ENCODE measurements around the gene ETV1. TPM values are rescaled to one million over a fixed set of nuclear protein-coding genes. Genes with fewer than 3 reads are reported as not detected.

The ETV1 gene
- total and polyA plus RNA-seq, 4 donors, result 12.7 to 85.3 (median 45.1) TPM

DNA sequence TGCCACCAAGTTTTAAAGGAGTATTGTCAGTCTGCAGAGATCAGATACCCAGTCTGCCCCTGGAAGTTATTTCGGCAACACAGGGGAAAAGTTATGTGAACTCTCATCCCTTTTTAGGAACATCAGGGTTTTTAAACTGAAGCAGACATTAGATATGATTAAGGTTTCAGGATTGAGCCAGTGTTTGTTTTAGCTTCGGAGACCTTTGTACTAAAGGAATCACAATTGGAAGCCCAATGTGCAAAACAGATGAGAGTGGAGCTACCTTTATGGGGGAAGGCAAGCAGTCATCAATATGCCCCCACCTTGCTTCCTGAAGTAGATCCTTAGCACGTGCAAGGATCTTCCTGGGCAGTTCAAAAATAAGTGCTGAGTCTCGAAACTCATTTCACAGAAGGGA, 39.5 kb downstream of the ETV1 start:
- Histone ChIP-seq H3K27ac (ENCODE audit: low read depth in 1 of 2, low read length in 1 of 2) (no peak overlapping the region), H3K27me3 (ENCODE audit: control insufficient read depth in 3 of 3, insufficient read depth in 3 of 3, low read length in 2 of 3) (no peaks in the 10 kb centered on the region), H3K4me3 (no peak overlapping the region), H3K9me3 (ENCODE audit: control insufficient read depth in 4 of 4, insufficient read depth in 3 of 4, low read length in 3 of 4) (no peaks in the 10 kb centered on the region), H3K4me1 (ENCODE audit: control insufficient read depth in 5 of 5, insufficient read depth in 5 of 5, low read length in 5 of 5) (peaks cover 0 to 3% (median 0%) of the 10 kb centered on the region in 5 donors), H3K9ac (ENCODE audit: insufficient read depth in 1 of 2, low read length in 2 of 2) (no peak overlapping the region), H3K36me3 (ENCODE audit: control insufficient read depth in 4 of 4, insufficient read depth in 4 of 4, low read length in 4 of 4) (peaks cover 0 to 6% (median 1%) of the 10 kb centered on the region in 4 donors)
- WGBS, 2 donors, result 82 to 88% methylated on average over 4 of the region's 4 CpGs
- TF ChIP-seq, protein P1, sequence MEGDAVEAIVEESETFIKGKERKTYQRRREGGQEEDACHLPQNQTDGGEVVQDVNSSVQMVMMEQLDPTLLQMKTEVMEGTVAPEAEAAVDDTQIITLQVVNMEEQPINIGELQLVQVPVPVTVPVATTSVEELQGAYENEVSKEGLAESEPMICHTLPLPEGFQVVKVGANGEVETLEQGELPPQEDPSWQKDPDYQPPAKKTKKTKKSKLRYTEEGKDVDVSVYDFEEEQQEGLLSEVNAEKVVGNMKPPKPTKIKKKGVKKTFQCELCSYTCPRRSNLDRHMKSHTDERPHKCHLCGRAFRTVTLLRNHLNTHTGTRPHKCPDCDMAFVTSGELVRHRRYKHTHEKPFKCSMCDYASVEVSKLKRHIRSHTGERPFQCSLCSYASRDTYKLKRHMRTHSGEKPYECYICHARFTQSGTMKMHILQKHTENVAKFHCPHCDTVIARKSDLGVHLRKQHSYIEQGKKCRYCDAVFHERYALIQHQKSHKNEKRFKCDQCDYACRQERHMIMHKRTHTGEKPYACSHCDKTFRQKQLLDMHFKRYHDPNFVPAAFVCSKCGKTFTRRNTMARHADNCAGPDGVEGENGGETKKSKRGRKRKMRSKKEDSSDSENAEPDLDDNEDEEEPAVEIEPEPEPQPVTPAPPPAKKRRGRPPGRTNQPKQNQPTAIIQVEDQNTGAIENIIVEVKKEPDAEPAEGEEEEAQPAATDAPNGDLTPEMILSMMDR (IDR thresholded peaks at IDR 0.05; ENCODE audit: control extremely low read depth, extremely low read depth), result no peak
- ATAC-seq (ENCODE audit: insufficient read depth, low FRiP score), result no peak
- no peak for DNase-seq

DNA sequence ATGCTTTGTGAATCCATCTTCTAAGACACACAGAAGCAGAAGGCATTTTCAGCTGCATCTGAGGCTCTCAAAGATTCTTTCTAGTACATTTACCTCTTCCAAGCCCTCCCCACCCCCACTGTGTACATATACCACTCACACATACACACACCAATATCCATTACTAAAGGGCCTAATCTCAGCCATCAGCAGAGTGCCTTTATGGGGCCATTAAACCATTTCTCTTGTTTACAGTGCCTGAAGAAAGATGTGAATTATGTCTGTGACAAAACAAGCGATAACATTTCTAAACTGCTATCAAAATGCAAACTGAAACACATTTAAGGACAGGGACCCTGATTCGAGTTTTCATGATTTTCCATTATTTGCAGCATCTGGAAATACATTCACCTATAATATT, 40.0 kb downstream of the ETV1 start:
- no peaks in the 10 kb centered on the region for H3K9me3 ChIP-seq (ENCODE audit: control insufficient read depth in 4 of 4, insufficient read depth in 3 of 4, low read length in 3 of 4)
- no peak overlapping the region for H3K9ac ChIP-seq (ENCODE audit: insufficient read depth in 1 of 2, low read length in 2 of 2)
- DNase-seq (no peak), ATAC-seq (ENCODE audit: insufficient read depth, low FRiP score) (no peak)
- H3K27ac ChIP-seq (ENCODE audit: low read depth in 1 of 2, low read length in 1 of 2), result no peak overlapping the region
- H3K36me3 ChIP-seq (ENCODE audit: control insufficient read depth in 4 of 4, insufficient read depth in 4 of 4, low read length in 4 of 4), result peaks cover 0 to 6% (median 1%) of the 10 kb centered on the region in 4 donors
- no peak overlapping the region for H3K4me3 ChIP-seq
- 81 to 93% methylated on average over 2 of the region's 2 CpGs for WGBS, 2 donors
- no peaks in the 10 kb centered on the region for H3K27me3 ChIP-seq (ENCODE audit: control insufficient read depth in 3 of 3, insufficient read depth in 3 of 3, low read length in 2 of 3)
- peaks cover 0 to 3% (median 0%) of the 10 kb centered on the region in 5 donors for H3K4me1 ChIP-seq (ENCODE audit: control insufficient read depth in 5 of 5, insufficient read depth in 5 of 5, low read length in 5 of 5)
- TF ChIP-seq, protein P1 (IDR thresholded peaks at IDR 0.05; ENCODE audit: control extremely low read depth, extremely low read depth), result no peak

DNA sequence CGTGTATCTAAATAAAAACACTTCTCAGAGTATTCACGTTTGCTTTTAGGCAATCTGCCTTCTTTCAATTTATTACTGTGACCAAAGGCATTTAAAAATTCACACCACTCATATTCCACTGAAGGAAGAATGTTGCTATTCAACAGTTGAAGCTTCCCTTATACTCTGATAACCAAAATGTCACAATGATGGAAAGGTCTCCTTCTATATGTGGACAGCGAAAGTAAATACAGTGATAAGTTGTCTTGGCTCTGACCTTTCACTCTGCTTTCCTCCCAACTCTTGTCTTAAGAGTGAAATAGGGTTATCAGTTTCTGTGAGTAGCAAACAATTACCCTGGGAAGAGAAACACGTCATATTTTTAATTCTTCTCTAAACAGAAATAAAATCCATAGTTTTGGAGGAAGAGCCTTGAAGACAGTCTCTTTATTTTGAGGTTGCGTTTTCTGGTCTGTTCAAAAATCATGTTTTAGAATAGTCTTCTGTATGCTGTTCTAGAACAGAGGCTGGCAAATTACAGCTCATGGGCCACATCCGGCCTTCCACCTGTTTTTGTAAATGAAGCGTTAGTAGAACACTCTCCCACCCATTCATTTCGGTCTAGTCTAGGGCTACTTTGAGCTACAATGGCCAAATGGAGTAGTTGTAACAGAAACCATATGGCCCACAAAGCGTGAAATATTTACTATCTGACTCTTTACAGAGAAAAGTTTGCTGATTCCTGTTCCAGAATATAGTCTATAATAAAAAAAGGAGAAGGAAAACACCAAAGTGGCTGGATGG, 41.3 kb downstream of the ETV1 start:
- TF ChIP-seq, protein P1 (IDR thresholded peaks at IDR 0.05; ENCODE audit: control extremely low read depth, extremely low read depth), result no peak
- no peaks in the 10 kb centered on the region for H3K9me3 ChIP-seq (ENCODE audit: control insufficient read depth in 4 of 4, insufficient read depth in 3 of 4, low read length in 3 of 4)
- DNase-seq, result peak in 2 of 3 donors; percentile 56 to 69
- no peak overlapping the region for H3K27ac ChIP-seq (ENCODE audit: low read depth in 1 of 2, low read length in 1 of 2)
- H3K4me1 ChIP-seq (ENCODE audit: control insufficient read depth in 5 of 5, insufficient read depth in 5 of 5, low read length in 5 of 5), result peaks cover 0 to 3% (median 0%) of the 10 kb centered on the region in 5 donors
- no peaks in the 10 kb centered on the region for H3K27me3 ChIP-seq (ENCODE audit: control insufficient read depth in 3 of 3, insufficient read depth in 3 of 3, low read length in 2 of 3)
- no peak overlapping the region for H3K9ac ChIP-seq (ENCODE audit: insufficient read depth in 1 of 2, low read length in 2 of 2)
- H3K36me3 ChIP-seq (ENCODE audit: control insufficient read depth in 4 of 4, insufficient read depth in 4 of 4, low read length in 4 of 4), result peaks cover 0 to 6% (median 1%) of the 10 kb centered on the region in 4 donors
- 61 to 77% methylated on average over 9 of the region's 9 CpGs for WGBS, 2 donors
- no peak overlapping the region for H3K4me3 ChIP-seq
- ATAC-seq (ENCODE audit: insufficient read depth, low FRiP score), result no peak
